ENCODE results near the gene CCDC91. TPM values are rescaled to one million over a fixed set of nuclear protein-coding genes. Genes with fewer than 3 reads are reported as not detected.
"Not testable (repeated sequence)": the region's sequence is repeated elsewhere in the genome, so short reads cannot be mapped to it uniquely, and the experiment has no call there.

CCDC91 gene
- total RNA-seq, 1 donor from 2014 or later = 35.8 TPM

DNA sequence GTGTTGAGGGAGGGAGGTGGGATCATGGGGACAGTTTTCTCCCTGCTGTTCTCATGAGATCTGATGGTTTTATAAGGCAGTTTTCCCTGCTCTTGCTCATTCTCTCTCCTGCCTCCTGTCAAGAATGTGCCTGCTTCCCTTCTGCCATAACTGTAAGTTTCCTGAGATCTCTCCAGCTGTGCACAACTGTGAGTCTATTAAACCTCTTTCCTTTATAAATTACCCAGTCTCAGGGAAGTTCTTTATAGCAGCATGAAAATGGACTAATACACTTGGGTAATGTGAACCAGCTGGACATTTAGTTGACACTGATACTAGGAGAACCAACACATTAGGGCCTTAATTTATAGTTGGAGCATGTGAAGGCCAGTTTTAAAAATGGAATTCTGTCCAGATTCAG lies 12.4 kb upstream of the CCDC91 start:
- DNase-seq (ENCODE audit: low spot score) (no peak), ATAC-seq (no peak)
- intact Hi-C loops (cut with DNase I) = no loop called here

DNA sequence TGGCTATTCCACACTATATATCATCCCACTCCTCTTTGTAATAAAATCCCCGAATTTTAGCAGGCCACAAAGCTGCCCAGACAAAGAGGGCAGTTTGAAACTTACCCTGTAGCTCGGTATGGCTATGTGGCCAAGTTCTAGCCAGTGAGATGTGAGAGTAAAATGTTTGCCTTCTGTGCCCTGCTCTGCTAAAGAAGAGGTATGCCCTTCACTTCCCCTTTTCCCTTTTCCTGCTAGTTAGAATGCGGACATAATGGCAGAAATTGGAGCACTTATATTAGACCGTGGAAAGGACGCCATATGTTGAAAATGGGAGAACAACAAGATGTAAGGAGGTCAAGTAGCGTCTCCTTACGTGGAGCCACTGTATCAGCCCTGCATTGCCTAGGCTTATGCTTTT lies 11.5 kb upstream of the CCDC91 start:
- DNase-seq (ENCODE audit: low spot score) (no peak), ATAC-seq (no peak)
- intact Hi-C loops (cut with DNase I) = no loop called here

- ATAC-seq (no peak), DNase-seq (ENCODE audit: low spot score) (no peak)
- intact Hi-C loops (cut with DNase I) = no loop called here
Observed at GRCh38 chr12:28180786-28181185, 9.5 kb upstream of the CCDC91 start.

DNA sequence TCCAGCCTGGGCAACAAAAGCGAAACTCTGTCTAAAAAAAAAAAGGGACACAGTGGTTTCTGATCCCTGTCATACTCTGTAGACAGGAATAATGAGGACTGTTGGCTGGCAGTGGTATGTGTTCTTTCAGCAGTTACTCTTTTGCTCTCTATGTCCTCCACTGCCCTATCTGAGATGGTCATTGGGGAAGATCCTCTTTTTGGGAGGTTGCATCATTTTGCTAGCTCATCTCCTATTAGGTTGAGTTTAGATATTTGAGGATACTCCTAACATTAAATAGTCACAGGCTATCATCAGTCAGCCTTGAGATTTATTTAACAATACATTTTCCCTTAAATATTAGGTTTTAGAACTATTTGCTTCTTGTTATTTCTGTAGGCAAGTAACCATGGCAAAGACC lies 5.9 kb upstream of the CCDC91 start:
- no peak for ATAC-seq
- no peak for DNase-seq (ENCODE audit: low spot score)
- intact Hi-C loops (cut with DNase I) = no loop called here

DNA sequence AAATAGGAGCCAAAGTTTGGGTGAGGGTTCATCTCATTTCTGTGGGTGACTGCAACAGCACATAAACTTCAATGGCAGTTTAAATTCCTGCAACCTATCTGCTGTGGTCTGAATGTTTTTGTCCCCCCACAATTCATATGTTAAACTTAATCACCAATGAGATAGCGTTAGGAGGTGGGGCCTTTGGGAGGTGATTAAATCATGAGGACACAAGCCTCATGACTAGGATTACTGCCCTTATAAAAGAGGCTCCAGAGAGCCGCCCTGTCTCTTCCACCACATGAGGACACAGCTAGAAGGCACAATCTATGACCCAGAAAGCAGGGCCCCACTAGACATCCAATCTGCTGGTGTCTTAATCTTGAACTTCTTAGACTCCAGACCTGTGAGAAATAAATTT lies 3.8 kb upstream of the CCDC91 start:
- ATAC-seq (no peak), DNase-seq (ENCODE audit: low spot score) (no peak)
- intact Hi-C loops (cut with DNase I) = no loop called here

DNA sequence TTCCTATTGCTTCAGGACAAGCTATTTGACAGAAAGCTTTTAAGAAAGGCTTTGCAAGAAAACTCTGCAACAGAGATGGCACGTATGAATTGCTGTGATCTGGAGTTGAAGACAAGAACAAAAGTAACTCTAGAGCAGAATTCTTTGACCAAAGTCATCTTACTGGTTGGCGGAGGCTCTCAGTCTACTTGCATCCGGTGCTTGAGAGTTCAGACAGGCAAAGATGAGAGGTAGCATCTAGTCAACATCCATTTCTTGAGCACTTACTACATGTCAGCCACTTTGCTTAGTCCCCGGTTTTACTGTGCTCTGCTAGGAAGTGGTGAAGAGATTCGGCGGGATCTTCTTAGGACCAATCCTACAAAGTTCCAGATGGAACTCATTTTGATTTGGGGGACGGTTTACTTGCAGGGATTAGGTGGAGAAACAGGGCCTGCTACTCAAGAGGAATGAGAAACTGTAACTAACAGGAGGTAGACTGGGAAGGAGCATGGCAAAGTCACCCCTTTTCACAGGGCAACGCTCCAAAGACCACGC lies 404 bp upstream of the CCDC91 start:
- ATAC-seq = no peak
- intact Hi-C loops (cut with DNase I) = no loop called here
- DNase-seq (ENCODE audit: low spot score) = no peak

GRCh38 chr12:28191051-28192048 lies 1.1 kb downstream of the CCDC91 start:
- ATAC-seq (peak; percentile 72), DNase-seq (ENCODE audit: low spot score) (no peak)
- intact Hi-C loops (cut with DNase I) = no loop called here

GRCh38 chr12:28192125-28192524 lies 1.9 kb downstream of the CCDC91 start:
- ATAC-seq = no peak
- no peak for DNase-seq (ENCODE audit: low spot score)
- intact Hi-C loops (cut with DNase I) = no loop called here

DNA sequence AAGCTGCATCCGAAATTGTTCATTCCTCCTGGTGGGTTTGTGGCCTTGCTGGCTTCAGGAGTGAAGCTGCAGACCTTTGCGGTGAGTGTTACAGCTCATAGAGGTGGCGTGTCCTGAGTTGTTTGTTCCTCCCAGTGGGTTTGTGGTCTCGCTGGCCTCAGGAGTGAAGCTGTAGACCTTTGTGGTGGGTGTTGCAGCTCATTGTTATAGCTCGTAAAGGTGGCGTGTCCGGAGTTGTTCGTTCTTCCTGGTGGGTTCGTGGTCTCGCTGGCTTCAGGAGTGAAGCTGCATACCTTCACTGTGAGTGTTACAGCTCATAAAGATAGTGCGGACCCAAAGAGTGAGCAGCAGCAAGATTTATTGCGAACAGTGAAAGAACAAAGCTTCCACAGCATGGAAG lies 4.4 kb downstream of the CCDC91 start:
- intact Hi-C loops (cut with DNase I); DNase-seq (ENCODE audit: low spot score); ATAC-seq: not testable (repeated sequence)

DNA sequence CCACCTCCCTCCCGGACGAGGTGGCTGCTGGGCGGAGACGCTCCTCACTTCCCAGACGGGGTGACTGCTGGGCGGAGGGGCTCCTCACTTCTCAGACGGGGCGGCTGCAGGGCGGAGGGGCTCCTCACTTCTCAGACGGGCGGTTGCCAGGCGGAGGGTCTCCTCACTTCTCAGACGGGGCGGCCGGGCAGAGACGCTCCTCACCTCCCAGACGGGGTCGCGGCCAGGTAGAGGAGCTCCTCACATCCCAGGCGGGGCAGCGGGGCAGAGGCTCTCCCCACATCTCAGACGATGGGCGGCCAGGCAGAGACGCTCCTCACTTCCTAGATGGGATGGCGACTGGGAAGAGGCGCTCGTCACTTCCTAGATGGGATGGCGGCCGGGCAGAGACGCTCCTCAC lies 10.9 kb downstream of the CCDC91 start:
- DNase-seq (ENCODE audit: low spot score); ATAC-seq; intact Hi-C loops (cut with DNase I): not testable (repeated sequence)

GRCh38 chr12:28202374-28203130 lies 12.3 kb downstream of the CCDC91 start:
- intact Hi-C loops (cut with DNase I) = no loop called here
- DNase-seq (ENCODE audit: low spot score) = no peak
- ATAC-seq = no peak

- no peak for DNase-seq (ENCODE audit: low spot score)
- ATAC-seq = no peak
- intact Hi-C loops (cut with DNase I) = no loop called here
Observed at GRCh38 chr12:28209782-28210181, 19.5 kb downstream of the CCDC91 start.

DNA sequence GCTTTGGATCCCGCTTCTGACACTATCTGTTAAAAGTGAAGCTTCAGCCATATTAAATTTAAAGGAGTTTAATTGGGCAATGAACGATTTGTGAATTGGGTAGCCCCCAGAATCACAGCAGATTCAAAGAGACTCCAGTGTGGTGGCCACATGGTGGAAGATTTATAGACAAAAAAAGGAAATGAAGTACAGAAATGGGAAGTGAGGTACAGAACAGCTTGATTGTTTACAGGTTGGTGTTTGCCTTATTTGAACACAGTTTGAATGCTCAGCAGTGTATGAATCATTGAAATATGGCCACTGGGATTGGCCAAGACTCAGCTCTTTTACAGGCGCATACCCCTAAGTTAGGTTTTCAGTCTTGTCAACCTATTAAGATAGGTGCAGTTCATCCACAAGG lies 21.9 kb downstream of the CCDC91 start:
- DNase-seq (ENCODE audit: low spot score) (no peak), ATAC-seq (no peak)
- intact Hi-C loops (cut with DNase I) = no loop called here

DNA sequence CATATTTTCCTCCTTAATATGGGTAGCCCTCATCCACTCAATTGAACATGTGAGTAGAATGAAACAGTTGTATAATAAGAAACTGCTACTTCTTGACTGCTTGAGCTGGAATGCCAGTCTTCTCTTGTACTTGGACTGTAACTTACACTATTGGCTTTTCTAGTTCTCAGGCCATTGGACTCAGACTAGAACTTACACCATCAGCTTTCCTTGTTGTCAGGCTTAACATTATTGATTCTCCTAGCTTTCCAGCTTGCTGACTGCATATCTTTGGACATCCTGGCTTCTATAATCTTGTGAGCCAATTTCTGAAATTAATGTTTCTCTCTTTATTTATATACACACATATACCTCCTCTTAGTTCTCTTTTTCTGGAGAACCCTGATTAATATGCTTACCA lies 24.8 kb downstream of the CCDC91 start:
- intact Hi-C loops (cut with DNase I) = no loop called here
- DNase-seq (ENCODE audit: low spot score) = no peak
- no peak for ATAC-seq

GRCh38 chr12:28216016-28216415 lies 25.8 kb downstream of the CCDC91 start:
- intact Hi-C loops (cut with DNase I) = no loop called here
- no peak for ATAC-seq
- DNase-seq (ENCODE audit: low spot score) = no peak

DNA sequence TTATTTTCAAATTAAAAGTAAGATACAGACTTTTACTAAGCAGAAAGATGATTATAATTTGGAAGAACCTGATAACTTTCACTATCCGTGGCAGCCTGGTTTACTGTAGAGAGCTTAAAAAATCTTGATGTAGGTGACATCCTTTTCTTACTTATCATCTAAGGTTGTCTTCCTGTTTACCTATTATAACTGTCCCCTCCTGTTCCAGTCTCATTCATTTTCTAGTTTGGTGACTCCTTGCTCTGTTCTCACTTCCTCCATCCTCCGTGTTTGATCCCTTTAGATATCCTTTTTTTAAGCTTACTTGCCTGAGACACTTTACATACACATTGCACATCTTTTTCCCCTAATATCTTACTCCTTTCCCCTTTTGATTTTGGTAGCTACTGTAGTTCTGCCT lies 27.5 kb downstream of the CCDC91 start:
- intact Hi-C loops (cut with DNase I) = no loop called here
- DNase-seq (ENCODE audit: low spot score) (no peak), ATAC-seq (no peak)

DNA sequence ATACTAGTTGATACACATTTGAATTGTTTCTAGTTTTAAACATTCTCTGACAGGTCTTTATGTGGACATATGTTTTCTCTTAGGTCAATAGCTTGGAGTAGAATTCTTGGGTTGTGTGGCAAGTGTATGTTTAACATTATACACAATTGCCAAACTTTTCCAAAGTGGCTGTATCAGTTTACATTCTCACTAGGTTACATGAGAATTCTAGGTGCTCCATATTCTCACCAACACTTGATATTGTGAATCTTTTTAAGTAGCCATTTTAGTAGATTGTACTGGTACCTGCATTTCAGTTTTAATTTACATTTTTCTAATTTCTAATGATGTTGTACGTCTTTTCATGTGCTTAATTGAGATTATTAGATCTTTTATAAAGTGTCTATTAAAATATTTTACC lies 28.6 kb downstream of the CCDC91 start:
- DNase-seq (ENCODE audit: low spot score) = no peak
- ATAC-seq = no peak
- intact Hi-C loops (cut with DNase I) = no loop called here

DNA sequence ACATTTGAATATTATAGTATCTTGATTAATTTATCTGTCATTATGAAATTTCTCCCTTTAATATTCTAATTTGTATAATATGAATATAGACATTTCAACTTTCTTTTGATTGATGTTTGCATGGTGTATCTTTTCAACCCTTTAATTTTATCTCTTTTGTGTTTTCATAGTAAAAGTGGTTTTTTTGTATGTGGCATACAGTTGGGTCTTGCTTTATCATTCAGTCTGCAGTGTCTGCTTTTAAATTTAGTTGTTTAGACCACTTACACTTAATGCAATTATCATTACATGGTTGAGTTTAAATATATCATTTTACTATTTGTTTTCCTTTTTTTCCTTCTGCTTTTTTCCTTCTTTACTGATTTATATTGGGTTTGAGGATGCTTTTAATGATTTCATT lies 29.6 kb downstream of the CCDC91 start:
- intact Hi-C loops (cut with DNase I) = loop anchor here (10.0 kb wide), 1 partner anchor 835 kb away; no protein-coding TSS in a partner anchor
- no peak for DNase-seq (ENCODE audit: low spot score)
- no peak for ATAC-seq

- intact Hi-C loops (cut with DNase I) = loop anchor here (10.0 kb wide), 1 partner anchor 837 kb away; no protein-coding TSS in a partner anchor
- no peak for ATAC-seq
Observed at GRCh38 chr12:28222081-28222700, 31.9 kb downstream of the CCDC91 start.

More at GRCh38 chr12:28222081-28222700, 31.9 kb downstream of the CCDC91 start:
- DNase-seq (ENCODE audit: low spot score) = no peak
